NCI-H187 treated with DMSO at 0.1 percent for 48 hours (cell line): Measurements from ENCODE around the gene TM4SF5.

Source experiments
- DNase-seq: peaks from one replicate; lab custom pipeline; 2025; lab: John Stamatoyannopoulos, UW

TM4SF5 gene

GRCh38 chr17:4747847-4748246 lies 23.8 kb upstream of the TM4SF5 start:
- no peak for DNase-seq

DNA sequence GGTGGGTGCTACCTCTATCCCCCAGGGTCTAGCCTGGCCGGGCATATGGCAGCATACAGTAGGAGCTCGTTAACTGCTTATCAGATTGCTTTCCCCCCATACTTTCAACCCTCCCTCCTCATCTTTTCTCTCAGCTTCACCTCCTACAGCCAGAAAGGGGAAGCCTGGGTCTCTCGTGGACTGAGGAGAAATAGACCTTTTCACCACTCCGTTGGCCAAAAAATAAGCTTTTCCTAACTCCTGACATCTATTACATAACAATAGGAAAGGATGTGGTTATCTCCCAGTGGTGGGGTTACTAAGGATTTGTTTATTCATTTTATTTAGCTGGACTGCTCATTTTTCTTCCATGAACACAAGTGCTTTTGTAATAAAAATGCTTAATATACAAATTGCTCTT lies 23.0 kb upstream of the TM4SF5 start:
- no peak for DNase-seq

DNA sequence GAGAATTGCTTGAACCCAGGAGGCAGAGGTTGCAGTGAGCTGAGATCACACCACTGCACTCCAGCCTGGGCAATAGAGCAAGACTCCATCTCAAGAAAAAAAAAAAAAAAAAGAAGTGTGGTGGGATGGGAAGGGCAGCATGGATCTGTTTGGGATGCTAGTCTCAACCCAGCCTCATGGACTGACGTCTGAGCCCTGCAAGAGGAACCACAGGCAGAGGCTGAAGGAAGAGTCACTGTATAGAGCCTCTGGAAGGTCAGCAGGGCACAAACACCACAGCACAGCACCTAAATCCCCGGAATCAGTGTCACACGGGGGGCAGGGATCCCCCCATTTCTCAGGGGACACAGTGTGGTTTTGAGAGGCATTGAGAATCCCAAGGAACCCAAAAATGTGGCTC lies 21.1 kb upstream of the TM4SF5 start:
- DNase-seq: no peak

DNA sequence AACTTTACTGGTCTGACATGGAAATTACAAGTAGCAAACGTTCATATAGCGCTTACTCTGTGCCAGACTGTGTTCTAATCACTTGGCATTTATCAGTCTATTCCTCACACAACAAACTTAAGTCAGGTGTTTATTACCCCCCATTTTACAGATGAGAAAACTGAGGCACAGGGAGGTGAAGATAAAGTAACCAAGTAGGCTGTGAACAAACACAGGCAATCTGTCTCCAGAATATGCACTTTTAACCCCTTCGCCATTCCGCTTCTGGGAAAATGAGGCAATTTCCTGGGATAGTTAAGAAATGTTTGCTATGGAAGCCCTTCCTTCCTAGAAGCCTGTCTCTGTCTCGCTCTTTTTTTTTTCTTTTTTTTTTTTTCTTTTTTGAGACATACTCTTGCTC lies 19.8 kb upstream of the TM4SF5 start:
- no peak for DNase-seq

GRCh38 chr17:4753392-4753791 lies 18.3 kb upstream of the TM4SF5 start:
- no peak for DNase-seq

DNA sequence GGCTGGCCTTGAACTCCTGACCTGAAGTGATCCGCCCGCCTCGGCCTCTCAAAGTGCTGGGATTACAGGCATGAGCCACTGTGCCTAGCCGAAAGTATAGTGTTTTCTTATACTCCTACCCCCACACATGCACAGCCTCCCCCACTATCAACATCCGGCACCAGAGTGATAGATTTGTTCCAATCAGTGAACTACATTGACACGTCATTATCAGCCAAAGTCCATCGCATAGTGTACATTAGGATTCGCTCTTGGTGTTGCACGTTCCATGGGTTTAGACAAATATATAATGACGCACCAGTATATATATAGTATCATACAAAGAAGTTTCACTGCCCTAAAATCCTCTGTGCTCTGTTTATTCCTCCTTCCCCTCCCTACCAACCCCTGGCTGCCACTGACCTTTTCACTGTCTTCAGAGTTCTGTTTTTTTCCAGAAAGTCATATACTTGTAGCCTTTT lies 11.9 kb upstream of the TM4SF5 start:
- DNase-seq: no peak

DNA sequence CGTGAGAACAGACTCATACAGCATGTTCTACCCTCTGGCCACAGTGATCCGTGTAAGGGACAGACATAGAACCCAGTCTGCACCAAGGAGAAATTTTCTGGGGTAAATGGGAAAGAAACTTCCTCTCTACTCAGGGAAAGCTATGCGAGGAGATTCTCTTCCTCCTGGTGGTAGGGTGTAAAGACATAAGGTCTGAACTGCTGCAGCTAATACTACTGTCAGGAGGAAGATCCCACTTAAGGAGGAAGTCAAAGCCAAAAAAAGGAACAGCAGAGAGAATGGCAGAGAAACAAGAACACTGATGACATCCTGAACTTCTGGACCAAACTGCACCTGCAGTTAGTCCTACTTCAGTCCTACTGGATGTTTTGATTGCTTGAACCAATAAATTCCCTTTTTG lies 7.1 kb upstream of the TM4SF5 start:
- no peak for DNase-seq

- DNase-seq: no peak
Observed at GRCh38 chr17:4766201-4766600, 5.5 kb upstream of the TM4SF5 start.

DNA sequence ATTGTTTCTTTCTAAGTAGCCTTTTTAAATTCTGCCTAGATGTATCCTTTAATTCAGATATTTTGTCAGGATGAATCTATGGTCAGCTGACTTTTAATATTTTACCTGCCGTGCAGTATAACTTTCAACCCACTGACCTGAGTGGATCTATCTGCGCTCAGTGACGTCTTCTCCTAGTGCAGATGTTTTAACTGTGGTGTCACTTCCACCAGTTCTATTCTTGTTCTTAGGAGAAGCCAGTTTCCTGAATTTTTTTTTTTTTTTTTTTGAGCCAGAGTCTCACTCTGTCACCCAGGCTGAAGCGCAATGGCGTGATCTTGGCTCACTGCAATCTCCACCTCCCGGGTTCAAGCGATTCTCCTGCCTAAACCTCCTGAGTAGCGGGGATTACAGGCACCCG lies 5.0 kb upstream of the TM4SF5 start:
- DNase-seq: no peak

DNA sequence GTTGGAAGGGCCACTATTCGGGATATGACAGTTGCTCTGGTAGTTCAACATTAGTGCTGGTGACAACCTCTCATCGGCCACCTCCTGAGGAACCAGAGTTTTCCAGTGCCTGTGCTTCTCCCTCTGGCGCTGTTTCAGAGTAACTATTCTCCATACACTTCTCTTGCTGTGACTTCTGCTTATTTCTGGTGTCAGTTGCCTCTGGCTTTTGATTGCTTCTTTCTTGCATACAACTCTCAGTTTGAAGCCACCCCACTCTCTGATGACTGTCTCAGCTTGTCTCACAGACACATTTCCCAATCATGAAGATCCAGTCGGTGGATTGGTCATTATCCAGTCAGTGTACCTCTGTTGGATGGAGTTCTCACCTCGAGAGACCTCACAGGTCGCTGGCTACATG lies 3.4 kb upstream of the TM4SF5 start:
- no peak for DNase-seq

GRCh38 chr17:4769628-4770027 lies 2.1 kb upstream of the TM4SF5 start:
- no peak for DNase-seq

DNA sequence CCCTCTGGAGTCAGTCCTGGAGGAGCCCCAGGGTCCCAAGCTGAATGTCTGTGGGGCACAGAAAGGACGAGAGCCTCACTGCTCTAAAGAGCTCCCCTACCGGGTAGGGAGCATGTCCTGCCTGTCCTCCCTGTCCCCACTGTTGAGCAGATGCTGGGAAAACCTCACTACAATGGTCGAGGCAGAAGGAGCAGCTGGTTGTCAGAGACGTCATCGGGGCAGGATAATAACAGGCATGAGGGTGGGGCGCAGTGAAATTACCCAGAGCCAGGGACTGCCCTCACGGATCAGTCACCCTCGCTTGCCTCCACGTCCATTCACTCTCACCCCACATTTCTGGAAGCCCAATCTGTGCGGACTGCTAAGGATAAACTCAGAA lies 538 bp downstream of the TM4SF5 start:
- DNase-seq: no peak

- DNase-seq: no peak
Observed at GRCh38 chr17:4777969-4778760, 6.5 kb downstream of the TM4SF5 start.

- no peak for DNase-seq
Observed at GRCh38 chr17:4780325-4780955, 8.8 kb downstream of the TM4SF5 start.

- no peak for DNase-seq
Observed at GRCh38 chr17:4782652-4783051, 11.0 kb downstream of the TM4SF5 start.

DNA sequence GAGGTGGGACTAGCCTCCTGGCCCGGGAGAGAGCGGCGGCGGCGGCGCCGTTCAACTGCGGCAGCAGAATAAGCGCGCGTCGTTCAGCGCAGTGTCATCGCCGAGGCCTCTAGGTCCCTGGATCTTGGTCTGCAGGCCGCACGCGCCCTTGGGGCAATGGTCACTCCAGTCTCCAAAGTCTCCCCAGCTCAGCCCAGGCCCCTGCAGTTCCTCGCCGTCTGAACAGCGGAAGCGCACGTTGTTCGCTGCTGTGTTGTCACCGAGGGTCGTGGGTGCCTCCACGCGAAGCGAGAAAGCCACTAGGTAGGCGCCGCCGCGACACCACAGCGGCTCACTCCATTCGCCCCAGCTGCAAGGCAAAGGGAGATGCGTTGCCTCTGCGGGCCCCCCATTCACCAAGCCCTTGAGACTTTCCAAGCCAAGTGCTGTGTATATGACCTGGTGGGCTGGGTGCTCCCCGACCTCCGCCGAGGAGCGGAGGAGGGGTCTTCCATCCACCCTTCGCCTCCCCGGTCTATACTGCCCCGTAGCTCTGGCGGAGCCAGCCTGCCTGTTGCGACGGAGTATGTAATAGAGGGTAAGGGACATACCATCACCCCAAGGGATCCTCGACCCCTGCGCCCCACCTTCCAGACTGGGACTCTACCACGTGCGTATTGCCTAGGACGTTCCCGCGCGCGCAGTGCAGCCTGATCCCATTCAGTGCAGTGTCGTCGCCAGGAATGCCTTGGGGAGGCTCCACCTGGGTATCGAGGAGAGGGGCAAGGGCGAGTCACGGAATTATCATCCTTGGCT lies 13.8 kb downstream of the TM4SF5 start:
- no peak for DNase-seq

- DNase-seq: no peak
Observed at GRCh38 chr17:4786106-4786511, 14.4 kb downstream of the TM4SF5 start, which contains the start of gene VMO1. Gene VMO1, minus strand, starts transcription at chr17:4786364. Its CDS starts 12 bp downstream, at chr17:4786352.

GRCh38 chr17:4786516-4786915 lies 14.8 kb downstream of the TM4SF5 start:
- DNase-seq: no peak

DNA sequence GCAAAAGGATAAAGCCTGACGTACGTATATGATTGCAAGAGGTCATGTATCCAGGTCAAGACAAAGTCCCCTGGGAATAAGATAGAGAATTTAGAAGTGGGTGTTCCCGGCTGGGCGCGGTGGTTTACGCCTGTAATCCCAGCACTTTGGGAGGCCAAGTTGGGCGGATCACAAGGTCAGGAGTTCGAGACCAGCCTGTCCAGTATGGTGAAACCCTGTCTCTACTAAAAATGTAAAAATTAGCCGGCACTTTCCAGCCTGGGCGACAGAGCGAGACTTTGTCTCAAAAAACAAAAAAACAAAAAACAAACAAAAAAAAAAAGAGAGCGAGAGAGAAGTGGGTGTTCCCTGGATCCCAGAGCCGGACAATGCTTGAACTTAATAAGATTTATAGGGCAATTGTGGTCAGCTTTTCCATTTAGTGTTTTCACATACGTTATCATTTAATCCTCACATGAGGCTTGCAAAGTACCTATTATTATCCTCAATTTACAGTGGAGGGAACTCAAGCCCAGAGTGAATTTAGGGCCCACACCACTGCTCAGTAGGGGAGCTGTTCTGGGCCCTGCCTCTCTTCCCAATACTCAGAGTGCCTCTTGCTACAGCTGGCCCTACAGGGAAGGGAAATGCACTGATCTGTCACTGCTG lies 16.6 kb downstream of the TM4SF5 start:
- no peak for DNase-seq

- DNase-seq: no peak
Observed at GRCh38 chr17:4788807-4789700, 17.4 kb downstream of the TM4SF5 start, which contains the start of gene GLTPD2. Gene GLTPD2, plus strand, starts transcription at chr17:4788964. Its CDS starts 48 bp downstream, at chr17:4789012.

DNA sequence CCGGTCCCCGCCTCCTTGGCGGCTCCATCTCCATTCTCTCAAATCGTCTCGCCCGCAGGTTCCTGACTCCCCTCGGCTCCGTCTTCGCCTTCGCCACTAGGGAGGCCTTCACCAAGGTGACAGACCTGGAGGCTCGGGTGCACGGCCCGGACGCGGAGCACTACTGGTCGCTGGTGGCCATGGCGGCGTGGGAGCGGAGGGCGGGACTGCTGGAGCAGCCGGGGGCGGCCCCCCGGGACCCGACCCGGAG lies 17.9 kb downstream of the TM4SF5 start:
- DNase-seq: no peak
